Hepatocyte (in vitro differentiated cells): ENCODE measurements around the gene CTNNA3. TPM values are rescaled to one million over a fixed set of nuclear protein-coding genes. Genes with fewer than 3 reads are reported as not detected.
"Not testable (repeated sequence)": the region's sequence is repeated elsewhere in the genome, so short reads cannot be mapped to it uniquely, and the experiment has no call there.

Experiments used
- DNase-seq: peaks from one replicate; pipeline ENCODE4 v3.0.0-alpha.2; 2016; ENCODE audit warnings: low spot score
- H2AFZ ChIP-seq: fragments of 200-600 bp; sonication (generic); 2 replicates; pipeline ENCODE4 v1.6.0; 2016; ENCODE audit warnings: antibody characterized with exemption, mild to moderate bottlenecking
- H3K27ac ChIP-seq: fragments of 200-600 bp; sonication (generic); 2 replicates; pipeline ENCODE4 v1.5.1; 2016; ENCODE audit warnings: mild to moderate bottlenecking
- H3K27me3 ChIP-seq: fragments of 200-600 bp; sonication (generic); 2 replicates; pipeline ENCODE4 v1.6.1; 2016
- H3K36me3 ChIP-seq: fragments of 200-600 bp; sonication (generic); replicated peaks from 2 replicates; pipeline ENCODE4 v1.5.1; 2016; ENCODE audit warnings: low read depth; ENCODE audit not compliant: insufficient read depth
- H3K4me1 ChIP-seq: fragments of 200-600 bp; sonication (generic); 2 replicates; pipeline ENCODE4 v1.5.1; 2016; ENCODE audit warnings: mild to moderate bottlenecking, moderate library complexity; ENCODE audit not compliant: insufficient read depth
- H3K4me2 ChIP-seq: fragments of 200-600 bp; sonication (generic); 2 replicates; pipeline ENCODE4 v1.6.0; 2016
- H3K4me3 ChIP-seq: fragments of 200-600 bp; sonication (generic); 2 replicates; pipeline ENCODE4 v1.5.1; 2016; ENCODE audit warnings: mild to moderate bottlenecking
- H3K79me2 ChIP-seq: fragments of 200-600 bp; sonication (generic); 2 replicates; pipeline ENCODE4 v1.6.0; 2017; ENCODE audit warnings: mild to moderate bottlenecking
- H3K9me2 ChIP-seq: fragments of 200-600 bp; sonication (generic); replicated peaks from 2 replicates; pipeline ENCODE4 v1.6.0; 2017; ENCODE audit warnings: mild to moderate bottlenecking; ENCODE audit not compliant: insufficient read depth
- H3K9me3 ChIP-seq: fragments of 200-600 bp; sonication (generic); 2 replicates; pipeline ENCODE4 v1.5.1; 2016; ENCODE audit warnings: low read depth, mild to moderate bottlenecking
- H4K20me1 ChIP-seq: fragments of 200-600 bp; sonication (generic); 2 replicates; pipeline ENCODE4 v1.6.0; 2016; ENCODE audit warnings: mild to moderate bottlenecking; ENCODE audit not compliant: insufficient read depth, poor library complexity, severe bottlenecking
- CTCF ChIP-seq: fragments of 200-600 bp; sonication (generic); IDR thresholded peaks from 2 replicates; pipeline ENCODE4 v1.5.1; 2016; ENCODE audit warnings: antibody characterized with exemption, mild to moderate bottlenecking; ENCODE audit not compliant: poor library complexity
- EZH2 ChIP-seq: fragments of 200-600 bp; sonication (generic); IDR thresholded peaks from 2 replicates; pipeline ENCODE4 v1.6.1; 2016; ENCODE audit warnings: antibody characterized with exemption, mild to moderate bottlenecking, borderline replicate concordance
- EZH2phosphoT487 ChIP-seq: fragments of 200-600 bp; sonication (generic); IDR thresholded peaks from one replicate; pipeline ENCODE4 v1.6.1; 2018; ENCODE audit warnings: antibody characterized with exemption, mild to moderate bottlenecking, low read depth, moderate library complexity; ENCODE audit not compliant: unreplicated experiment, severe bottlenecking
- WGBS: methylation state at CpG from one replicate; pipeline ENCODE4 v1.1.6; 2016; ENCODE audit warnings: low lambda C conversion rate; ENCODE audit errors: missing lambda C conversion rate; 5-methylcytosine and 5-hydroxymethylcytosine counted together
- polyA plus RNA-seq: library from polyadenylated mRNA; unstranded; fragments of >200 nt; fragmentation: Nextera tagmentation; extraction: Ambion mirVana; gene quantifications from 2 replicates; pipeline ENCODE4 v1.2.1, GENCODE V29; 2016
- total RNA-seq: library from RNA; depleted of rRNA; stranded (reverse); fragments of >200 nt; gene quantifications from 2 replicates; pipeline ENCODE4 v1.2.3, GENCODE V29; 2014

Gene CTNNA3
- total and polyA plus RNA-seq, 2 experiments from 2014 or later, result 12.9 to 25.9 TPM

- Histone ChIP-seq H3K9me3 (no peaks in the 10 kb centered on the region), H2AFZ (no peak overlapping the region), H3K4me3 (no peak overlapping the region), H3K36me3 (no peaks in the 10 kb centered on the region), H3K4me1 (no peaks in the 10 kb centered on the region), H3K79me2 (no peaks in the 10 kb centered on the region), H3K9me2 (no peaks in the 10 kb centered on the region), H3K4me2 (peak overlapping the region; percentile 47), H4K20me1 (no peaks in the 10 kb centered on the region), H3K27me3 (no peaks in the 10 kb centered on the region), H3K27ac (no peak overlapping the region)
- no peak for DNase-seq
- TF ChIP-seq EZH2 (no peak), CTCF (no peak), EZH2phosphoT487 (no peak)
- 74% methylated on average over 4 of the region's 4 CpGs for WGBS
Observed at GRCh38 chr10:67698164-67698563, 2.2 kb upstream of the CTNNA3 start.

GRCh38 chr10:67697724-67698131, 1.7 kb upstream of the CTNNA3 start:
- peak; percentile 57 for DNase-seq

GRCh38 chr10:67696679-67697078, 684 bp upstream of the CTNNA3 start:
- no peak overlapping the region for H3K4me2 ChIP-seq
- no peaks in the 10 kb centered on the region for H3K4me1 ChIP-seq
- H3K27me3 ChIP-seq, result no peaks in the 10 kb centered on the region
- no peak for TF ChIP-seq EZH2phosphoT487
- TF ChIP-seq CTCF, result no peak
- no peak for TF ChIP-seq EZH2
- DNase-seq, result no peak
- H2AFZ ChIP-seq, result no peak overlapping the region
- 68% methylated on average over 2 of the region's 2 CpGs for WGBS
- no peaks in the 10 kb centered on the region for H4K20me1 ChIP-seq
- no peak overlapping the region for H3K4me3 ChIP-seq
- H3K36me3 ChIP-seq, result no peaks in the 10 kb centered on the region
- no peaks in the 10 kb centered on the region for H3K9me2 ChIP-seq
- no peak overlapping the region for H3K27ac ChIP-seq
- no peaks in the 10 kb centered on the region for H3K9me3 ChIP-seq
- H3K79me2 ChIP-seq, result no peaks in the 10 kb centered on the region

More at GRCh38 chr10:67697724-67698131, 1.7 kb upstream of the CTNNA3 start:
- no peak overlapping the region for H3K27ac ChIP-seq
- no peaks in the 10 kb centered on the region for H3K9me3 ChIP-seq
- peak overlapping the region; percentile 47 for H3K4me2 ChIP-seq
- H3K4me1 ChIP-seq, result no peaks in the 10 kb centered on the region
- no peaks in the 10 kb centered on the region for H4K20me1 ChIP-seq
- no peaks in the 10 kb centered on the region for H3K79me2 ChIP-seq
- H3K4me3 ChIP-seq, result no peak overlapping the region
- H3K36me3 ChIP-seq, result no peaks in the 10 kb centered on the region
- no peaks in the 10 kb centered on the region for H3K9me2 ChIP-seq
- TF ChIP-seq EZH2 (no peak), CTCF (peak; percentile 63)
- 17% methylated on average over 2 of the region's 2 CpGs for WGBS
- no peaks in the 10 kb centered on the region for H3K27me3 ChIP-seq
- H2AFZ ChIP-seq, result no peak overlapping the region

GRCh38 chr10:67695555-67695954, 440 bp downstream of the CTNNA3 start:
- Histone ChIP-seq H2AFZ (peak overlapping the region; percentile 27), H3K27me3 (no peaks in the 10 kb centered on the region), H3K79me2 (no peaks in the 10 kb centered on the region), H4K20me1 (no peaks in the 10 kb centered on the region), H3K9me2 (no peaks in the 10 kb centered on the region), H3K9me3 (no peaks in the 10 kb centered on the region), H3K4me1 (no peaks in the 10 kb centered on the region), H3K4me2 (peak overlapping the region; percentile 62), H3K27ac (no peak overlapping the region), H3K4me3 (no peak overlapping the region), H3K36me3 (no peaks in the 10 kb centered on the region)
- TF ChIP-seq CTCF (no peak), EZH2phosphoT487 (no peak), EZH2 (no peak)
- DNase-seq, result no peak
- 25% methylated on average over 5 of the region's 5 CpGs for WGBS

- H3K27me3 ChIP-seq, H3K4me1 ChIP-seq, DNase-seq, H2AFZ ChIP-seq, H3K9me3 ChIP-seq, H3K79me2 ChIP-seq, H3K4me3 ChIP-seq, H3K4me2 ChIP-seq, H3K9me2 ChIP-seq, H3K36me3 ChIP-seq, H3K27ac ChIP-seq, H4K20me1 ChIP-seq: not testable (repeated sequence)
- no CpG with 5 or more reads among the region's 25 CpGs for WGBS
Observed at GRCh38 chr10:67691861-67692260, 4.1 kb downstream of the CTNNA3 start.
